GM12878 (cell line): ENCODE data around the gene RAN. TPM values are rescaled to one million over a fixed set of nuclear protein-coding genes. Genes with fewer than 3 reads are reported as not detected.

Experiments used
- CREB1 ChIP-seq: IDR thresholded peaks from 2 replicates; pipeline ENCODE4 v1.6.1; 2012; ENCODE audit warnings: low read depth, mild to moderate bottlenecking, inconsistent platforms
- E2F8 ChIP-seq: fragments of 450-650 bp; IDR thresholded peaks from 2 replicates; pipeline ENCODE4 v1.6.1; 2018; ENCODE audit warnings: mild to moderate bottlenecking, low read depth, moderate library complexity; ENCODE audit not compliant: partially characterized antibody
- EZH2 ChIP-seq: IDR thresholded peaks from 2 replicates; pipeline ENCODE4 v1.6.1; 2012; ENCODE audit warnings: low read depth, mild to moderate bottlenecking, control low read depth, inconsistent platforms, low read length, borderline replicate concordance; ENCODE audit not compliant: control insufficient read depth
- GATAD2B ChIP-seq: fragments of 450-650 bp; conservative IDR thresholded peaks from 2 replicates; pipeline ENCODE4 v1.6.1; 2017; ENCODE audit warnings: low read depth, mild to moderate bottlenecking, moderate library complexity
- JUND ChIP-seq: IDR thresholded peaks from 2 replicates; pipeline ENCODE4 v1.6.1; 2012; ENCODE audit warnings: low read depth, mild to moderate bottlenecking, low read length, improper control_type of control experiment, moderate library complexity
- PAX5 ChIP-seq: IDR thresholded peaks from 2 replicates; pipeline ENCODE4 v1.6.1; 2011; ENCODE audit warnings: low read depth, low read length, borderline replicate concordance
- PBX3 ChIP-seq: IDR thresholded peaks from 2 replicates; pipeline ENCODE4 v1.6.1; 2011; ENCODE audit warnings: mild to moderate bottlenecking, low read depth, low read length, moderate library complexity; ENCODE audit not compliant: insufficient replicate concordance
- PKNOX1 ChIP-seq: fragments of 450-650 bp; IDR thresholded peaks from 2 replicates; pipeline ENCODE4 v1.6.1; 2016; ENCODE audit warnings: mild to moderate bottlenecking
- POLR2A ChIP-seq: IDR thresholded peaks from 2 replicates; pipeline ENCODE4 v1.6.1; 2011; ENCODE audit warnings: low read depth, mild to moderate bottlenecking, low read length
- RBBP5 ChIP-seq: fragments of 200-600 bp; sonication (generic); conservative IDR thresholded peaks from 2 replicates; pipeline ENCODE4 v1.6.1; 2016
- USF1 ChIP-seq: IDR thresholded peaks from 2 replicates; pipeline ENCODE4 v1.6.1; 2011; ENCODE audit warnings: borderline replicate concordance, low read depth, mild to moderate bottlenecking, moderate library complexity, mixed read lengths, low read length; ENCODE audit not compliant: insufficient read depth; ENCODE audit errors: extremely low read length
- ZNF384 ChIP-seq: IDR thresholded peaks from 2 replicates; pipeline ENCODE4 v1.6.1; 2012; ENCODE audit warnings: low read depth, mild to moderate bottlenecking, low read length, improper control_type of control experiment, borderline replicate concordance
- ZNF592 ChIP-seq: fragments of 450-650 bp; IDR thresholded peaks from 2 replicates; pipeline ENCODE4 v1.6.1; 2017; ENCODE audit warnings: mild to moderate bottlenecking, moderate library complexity
- ZNF687 ChIP-seq: fragments of 450-650 bp; IDR thresholded peaks from 2 replicates; pipeline ENCODE4 v1.6.1; 2017; ENCODE audit warnings: mild to moderate bottlenecking, moderate library complexity
- polyA plus RNA-seq, 11 experiments: library from polyadenylated mRNA; depleted of rRNA in 4 of 11; unstranded in 6 of 11; stranded (reverse) in 5 of 11; fragments of >200 nt; fragmentation: Nextera tagmentation in 4 of 11; fragmentation: Illumina TruSeq in 1 of 11; extraction: Ambion mirVana in 4 of 11; extraction: Trizol in 1 of 11; gene quantifications; 1 replicate in 1 of 11; 2 replicates in 10 of 11; pipeline versions ENCODE4 v1.2.1 to v1.2.3, GENCODE V29; 2011 to 2016; ENCODE audit warnings: inconsistent platforms in 2 of 11, missing spikeins in 2 of 11, low read depth in 1 of 11
- total RNA-seq, 4 experiments: library from RNA; depleted of rRNA in 3 of 4; stranded (reverse); fragments of >200 nt in 3 of 4; fragmentation: Illumina TruSeq in 1 of 4; extraction: Trizol in 1 of 4; gene quantifications; 2 replicates each; pipeline versions ENCODE4 v1.2.1 to v1.2.3, GENCODE V29; 2013 to 2021

The RAN gene
- total and polyA plus RNA-seq, 10 of the 15 experiments (the other 5 are each of a cell fraction or from before 2014, with no cell fraction given): 1,598 to 3,769 (median 2,845) TPM

- TF ChIP-seq PKNOX1 (no peak), POLR2A (no peak), E2F8 (no peak), ZNF592 (0 out of 2 replicates have a peak, but pooled peaks have one; percentile 38), JUND (no peak), PAX5 (no peak), EZH2 (no peak), PBX3 (no peak), ZNF384 (no peak), ZNF687 (no peak), GATAD2B (no peak), CREB1 (no peak), USF1 (no peak), RBBP5 (no peak)
These were observed 44.5 kb downstream of the RAN start (continued) for GRCh38 chr12:130916241-130916911.
